ENCODE results near the gene SDHAF2.
"Not testable (repeated sequence)": the region's sequence is repeated elsewhere in the genome, so short reads cannot be mapped to it uniquely, and the experiment has no call there.

SDHAF2 gene

GRCh38 chr11:61479360-61480058, 49.6 kb downstream of the SDHAF2 start:
- DNase-seq, result not testable (repeated sequence)

- no peak for DNase-seq
Observed at GRCh38 chr11:61480261-61480993, 50.5 kb downstream of the SDHAF2 start.

GRCh38 chr11:61480994-61481335, 51.0 kb downstream of the SDHAF2 start:
- DNase-seq, result no peak

- no peak for DNase-seq
Observed at GRCh38 chr11:61481806-61482205, 51.9 kb downstream of the SDHAF2 start.

GRCh38 chr11:61482513-61482912, 52.6 kb downstream of the SDHAF2 start:
- DNase-seq, result no peak

GRCh38 chr11:61484541-61484940, 54.6 kb downstream of the SDHAF2 start:
- no peak for DNase-seq

- no peak for DNase-seq
Observed at GRCh38 chr11:61485080-61485479, 55.2 kb downstream of the SDHAF2 start.

- DNase-seq, result no peak
Observed at GRCh38 chr11:61486011-61486620, 56.2 kb downstream of the SDHAF2 start.

- no peak for DNase-seq
Observed at GRCh38 chr11:61486779-61487178, 56.9 kb downstream of the SDHAF2 start.

- no peak for DNase-seq
Observed at GRCh38 chr11:61487342-61488025, 57.6 kb downstream of the SDHAF2 start.

GRCh38 chr11:61488651-61489291, 58.8 kb downstream of the SDHAF2 start:
- DNase-seq, result no peak

GRCh38 chr11:61489833-61490721, 60.2 kb downstream of the SDHAF2 start:
- DNase-seq, result no peak

- no peak for DNase-seq
Observed at GRCh38 chr11:61491736-61492395, 61.9 kb downstream of the SDHAF2 start.

GRCh38 chr11:61494381-61494961, 64.5 kb downstream of the SDHAF2 start:
- DNase-seq, result no peak

GRCh38 chr11:61495801-61496601, 66.1 kb downstream of the SDHAF2 start:
- peak in 1 of 2 experiments; percentile 58 for DNase-seq

Measured in NCI-H446 (cell line).